Body of pancreas (tissue), 4 donors: Measurements from ENCODE around the gene TIMM10B.

Experiments
- CTCF ChIP-seq, 7 experiments: fragments of 450-650 bp in 4 of 7; fragments of 200-600 bp in 3 of 7; sonication (generic) in 3 of 7; IDR thresholded peaks; one replicate each; pipeline ENCODE4 v1.5.1; 2016 to 2019; ENCODE audit warnings: antibody characterized with exemption in 7 of 7
- POLR2A ChIP-seq, 3 donors: fragments of 450-650 bp; IDR thresholded peaks; one replicate each; pipeline ENCODE4 v1.6.1; 2016; ENCODE audit warnings: antibody characterized with exemption in 3 of 3, mild to moderate bottlenecking in 2 of 3

- no peak for TF ChIP-seq CTCF (IDR thresholded peaks at IDR 0.05)
- TF ChIP-seq POLR2A (IDR thresholded peaks at IDR 0.05) = no peak
Observed at GRCh38 chr11:6474806-6475500, 6.3 kb upstream of the TIMM10B start.
